Nephron (organoid): Measurements from ENCODE around the gene HK3.

Experiments used
- H3K27ac Mint-ChIP-seq, 3 experiments: 2 replicates each; pipeline ENCODE4 v1.8.0; 2020; ENCODE audit warnings: mixed read lengths in 3 of 3, mild to moderate bottlenecking in 2 of 3, moderate library complexity in 1 of 3
- H3K27me3 Mint-ChIP-seq: 2 replicates; pipeline ENCODE4 v1.8.0; 2021; ENCODE audit warnings: low read depth, mild to moderate bottlenecking, moderate library complexity, mixed read lengths
- H3K36me3 Mint-ChIP-seq: 2 replicates; pipeline ENCODE4 v1.8.0; 2020; ENCODE audit warnings: low read depth, mixed read lengths
- H3K4me1 Mint-ChIP-seq: 2 replicates; pipeline ENCODE4 v1.8.0; 2020; ENCODE audit warnings: mixed read lengths
- H3K4me3 Mint-ChIP-seq, 3 experiments: 2 replicates each; pipeline ENCODE4 v1.8.0; 2020; ENCODE audit warnings: mild to moderate bottlenecking in 3 of 3, mixed read lengths in 3 of 3, moderate library complexity in 2 of 3
- H3K9me3 Mint-ChIP-seq: 2 replicates; pipeline ENCODE4 v1.8.0; 2020; ENCODE audit warnings: mixed read lengths
- TF ChIP-seq, protein P1 (sequence below), 3 experiments: fragments of 200-600 bp; sonication (generic); IDR thresholded peaks; one replicate each; pipeline ENCODE4 v1.5.0; 2021; ENCODE audit warnings: antibody characterized with exemption in 3 of 3; ENCODE audit not compliant: unreplicated experiment in 3 of 3

HK3 gene

GRCh38 chr5:176884571-176884890, 14.6 kb downstream of the HK3 start:
- Mint-ChIP-seq H3K27me3 (peaks cover 15% of the 10 kb centered on the region), H3K9me3 (no peaks in the 10 kb centered on the region), H3K36me3 (no peaks in the 10 kb centered on the region), H3K27ac (no peak overlapping the region), H3K4me3 (no peak overlapping the region), H3K4me1 (peaks cover 16% of the 10 kb centered on the region)
- TF ChIP-seq, protein P1, sequence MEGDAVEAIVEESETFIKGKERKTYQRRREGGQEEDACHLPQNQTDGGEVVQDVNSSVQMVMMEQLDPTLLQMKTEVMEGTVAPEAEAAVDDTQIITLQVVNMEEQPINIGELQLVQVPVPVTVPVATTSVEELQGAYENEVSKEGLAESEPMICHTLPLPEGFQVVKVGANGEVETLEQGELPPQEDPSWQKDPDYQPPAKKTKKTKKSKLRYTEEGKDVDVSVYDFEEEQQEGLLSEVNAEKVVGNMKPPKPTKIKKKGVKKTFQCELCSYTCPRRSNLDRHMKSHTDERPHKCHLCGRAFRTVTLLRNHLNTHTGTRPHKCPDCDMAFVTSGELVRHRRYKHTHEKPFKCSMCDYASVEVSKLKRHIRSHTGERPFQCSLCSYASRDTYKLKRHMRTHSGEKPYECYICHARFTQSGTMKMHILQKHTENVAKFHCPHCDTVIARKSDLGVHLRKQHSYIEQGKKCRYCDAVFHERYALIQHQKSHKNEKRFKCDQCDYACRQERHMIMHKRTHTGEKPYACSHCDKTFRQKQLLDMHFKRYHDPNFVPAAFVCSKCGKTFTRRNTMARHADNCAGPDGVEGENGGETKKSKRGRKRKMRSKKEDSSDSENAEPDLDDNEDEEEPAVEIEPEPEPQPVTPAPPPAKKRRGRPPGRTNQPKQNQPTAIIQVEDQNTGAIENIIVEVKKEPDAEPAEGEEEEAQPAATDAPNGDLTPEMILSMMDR (IDR thresholded peaks at IDR 0.05; ENCODE audit: unreplicated experiment in 3 of 3), result no peak

GRCh38 chr5:176883700-176884570, 15.2 kb downstream of the HK3 start:
- no peaks in the 10 kb centered on the region for H3K9me3 Mint-ChIP-seq
- H3K36me3 Mint-ChIP-seq, result no peaks in the 10 kb centered on the region
- H3K27ac Mint-ChIP-seq, result no peak overlapping the region
- TF ChIP-seq, protein P1 (IDR thresholded peaks at IDR 0.05; ENCODE audit: unreplicated experiment in 3 of 3), result no peak
- peaks cover 16% of the 10 kb centered on the region for H3K4me1 Mint-ChIP-seq
- no peak overlapping the region for H3K4me3 Mint-ChIP-seq
- H3K27me3 Mint-ChIP-seq, result peaks cover 15% of the 10 kb centered on the region

- TF ChIP-seq, protein P1 (IDR thresholded peaks at IDR 0.05; ENCODE audit: unreplicated experiment in 3 of 3), result no peak
- H3K4me1 Mint-ChIP-seq, result peaks cover 16% of the 10 kb centered on the region
- no peaks in the 10 kb centered on the region for H3K9me3 Mint-ChIP-seq
- no peak overlapping the region for H3K27ac Mint-ChIP-seq
- H3K4me3 Mint-ChIP-seq, result no peak overlapping the region
- peaks cover 15% of the 10 kb centered on the region for H3K27me3 Mint-ChIP-seq
- H3K36me3 Mint-ChIP-seq, result no peaks in the 10 kb centered on the region
These were observed 16.6 kb downstream of the HK3 start for GRCh38 chr5:176882567-176882903.

- Mint-ChIP-seq H3K27ac (no peak overlapping the region), H3K36me3 (no peaks in the 10 kb centered on the region), H3K27me3 (peaks cover 15% of the 10 kb centered on the region), H3K4me3 (no peak overlapping the region), H3K4me1 (peaks cover 16% of the 10 kb centered on the region), H3K9me3 (no peaks in the 10 kb centered on the region)
- TF ChIP-seq, protein P1 (IDR thresholded peaks at IDR 0.05; ENCODE audit: unreplicated experiment in 3 of 3), result no peak
These were observed 17.2 kb downstream of the HK3 start for GRCh38 chr5:176881816-176882566.

DNA sequence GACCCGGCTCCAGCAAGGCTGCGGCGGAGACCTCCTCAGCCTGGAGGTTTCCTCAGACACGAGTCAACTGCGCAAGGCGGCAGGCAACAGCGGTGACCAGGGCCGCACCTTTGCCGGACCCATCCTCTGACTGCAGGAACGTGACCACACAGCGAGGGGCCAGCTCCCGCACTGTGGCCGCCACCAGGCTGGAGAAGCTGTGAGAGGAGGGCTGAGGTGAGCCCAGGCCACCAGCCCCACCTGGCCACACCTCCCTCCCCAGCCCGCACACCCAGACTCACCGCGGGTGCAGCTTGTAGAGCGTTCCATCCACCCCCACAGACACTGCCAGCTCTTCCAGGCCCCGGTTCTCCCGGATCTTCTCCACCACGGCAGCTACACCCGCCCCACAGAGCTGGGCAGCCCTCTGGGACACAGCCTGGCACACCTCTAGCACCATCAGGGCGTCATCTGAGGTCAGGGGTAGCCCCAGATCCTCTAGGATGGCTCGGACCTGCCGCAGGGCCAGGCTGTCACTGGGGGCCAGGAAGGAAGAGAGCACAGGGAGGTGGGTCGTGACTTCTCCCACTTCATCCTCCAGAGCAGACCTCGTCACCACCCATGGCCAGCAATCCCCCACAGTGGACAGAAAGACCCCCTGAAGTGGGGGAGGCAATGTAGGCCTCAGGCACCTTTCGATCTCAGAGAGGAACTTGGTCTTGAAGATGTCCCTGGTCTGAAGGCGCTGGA, 18.0 kb downstream of the HK3 start:
- H3K27ac Mint-ChIP-seq, result no peak overlapping the region
- H3K9me3 Mint-ChIP-seq, result no peaks in the 10 kb centered on the region
- TF ChIP-seq, protein P1 (IDR thresholded peaks at IDR 0.05; ENCODE audit: unreplicated experiment in 3 of 3), result no peak
- H3K4me3 Mint-ChIP-seq, result no peak overlapping the region
- H3K27me3 Mint-ChIP-seq, result peaks cover 17% of the 10 kb centered on the region
- H3K36me3 Mint-ChIP-seq, result no peaks in the 10 kb centered on the region
- peaks cover 16% of the 10 kb centered on the region for H3K4me1 Mint-ChIP-seq
